HG02970 (cell line): ENCODE results near the gene HOXD13.

Source experiments
- ATAC-seq: cut with Tn5 transposase; IDR thresholded peaks from one replicate; pipeline ENCODE4 v1.9.1; 2021; ENCODE audit warnings: mild to moderate bottlenecking, moderate library complexity, moderate number of reproducible peaks; ENCODE audit not compliant: unreplicated experiment, low FRiP score

HOXD13 gene

GRCh38 chr2:176080540-176081375 lies 11.8 kb upstream of the HOXD13 start:
- ATAC-seq, result no peak

GRCh38 chr2:176081376-176081836 lies 11.1 kb upstream of the HOXD13 start:
- ATAC-seq, result no peak

GRCh38 chr2:176081837-176082524 lies 10.5 kb upstream of the HOXD13 start:
- no peak for ATAC-seq

DNA sequence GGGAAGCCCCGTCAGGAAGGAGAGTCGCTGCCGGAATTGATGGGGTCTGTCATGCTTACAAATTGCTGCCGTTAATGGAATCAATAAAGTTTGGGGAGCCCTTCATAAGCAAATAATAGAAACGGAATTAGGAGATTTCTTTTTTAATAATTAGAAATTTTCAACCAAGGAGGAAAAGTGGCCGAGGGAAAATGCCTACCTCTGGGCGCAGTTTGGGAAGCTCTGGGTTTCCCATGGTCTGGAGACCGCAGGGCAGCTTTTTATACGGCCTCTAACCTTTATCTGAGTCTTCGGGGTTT lies 10.0 kb upstream of the HOXD13 start:
- no peak for ATAC-seq

DNA sequence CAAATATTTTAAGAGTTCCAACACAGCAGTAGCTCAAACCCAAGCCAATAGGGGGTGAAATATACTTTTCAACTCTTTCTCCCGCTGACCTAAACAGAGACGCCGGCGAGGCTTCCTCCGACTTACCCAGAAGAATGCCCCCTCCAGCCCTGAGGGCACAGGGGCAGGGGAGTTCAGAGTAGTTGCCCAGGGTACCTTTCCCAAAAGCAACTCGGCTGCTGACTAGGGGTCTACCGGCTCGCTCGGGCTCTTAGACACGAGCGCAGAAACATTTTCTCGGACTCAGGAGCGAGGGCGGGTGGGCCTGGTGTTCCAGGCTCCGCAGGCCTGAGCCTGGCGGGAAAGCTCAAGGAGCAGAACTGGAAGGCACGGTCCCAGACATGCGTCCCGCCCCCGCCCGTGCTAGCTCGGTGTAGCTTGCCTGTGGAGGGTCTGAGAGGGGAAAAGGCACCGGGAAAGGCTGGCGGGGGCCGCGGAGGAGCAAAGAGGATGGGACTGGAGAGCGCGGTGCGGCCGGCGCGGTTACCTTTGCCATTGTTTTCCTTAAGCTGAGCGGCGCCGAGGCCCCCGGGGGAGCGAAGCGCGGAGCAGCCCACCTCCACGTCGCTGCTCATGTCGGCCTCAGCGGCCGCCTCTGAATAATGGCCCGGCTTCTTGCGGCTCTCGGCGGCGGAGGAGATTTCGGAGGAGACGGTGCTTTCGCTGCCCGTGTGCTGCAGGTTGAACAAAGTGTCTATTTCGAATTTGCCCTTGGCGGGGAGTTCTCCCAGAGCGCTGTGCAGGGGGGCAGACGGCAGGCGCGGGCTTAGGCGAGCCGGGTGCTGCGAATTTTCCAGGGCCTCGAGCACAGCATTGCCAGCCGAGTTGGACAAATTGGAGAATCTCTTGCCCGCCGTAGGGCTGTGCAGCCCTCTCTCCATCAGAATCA lies 9.4 kb upstream of the HOXD13 start:
- no peak for ATAC-seq

DNA sequence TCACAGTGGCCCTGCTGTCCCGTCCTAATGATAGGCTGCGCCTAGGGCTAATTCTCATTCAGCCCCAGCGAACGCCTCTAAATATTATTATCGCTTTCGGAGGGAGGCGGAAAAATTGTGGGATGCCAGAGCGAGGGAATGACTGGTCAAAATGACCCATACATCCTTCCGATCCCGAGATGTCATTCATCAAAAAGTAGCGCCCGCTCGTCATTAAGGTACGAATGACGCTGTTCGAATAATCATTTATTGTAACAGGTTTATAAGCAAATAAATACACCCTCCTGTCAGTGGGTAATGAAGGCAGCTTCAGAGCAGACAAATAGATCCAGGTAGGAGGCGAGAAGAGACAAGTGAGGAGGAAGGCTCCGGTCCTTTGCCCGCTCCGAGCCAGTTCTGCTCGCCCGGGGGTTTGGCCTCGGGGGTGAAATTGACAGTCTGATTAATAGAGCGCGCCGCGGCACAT lies 8.7 kb upstream of the HOXD13 start, which contains the start of gene EVX2:
Gene EVX2, minus strand, starts transcription at position 167 of the 466 bp plus-strand sequence. CDS start 186 bp downstream, outside the sequence.
- no peak for ATAC-seq

- ATAC-seq, result no peak
Measured at GRCh38 chr2:176084611-176085119, 7.9 kb upstream of the HOXD13 start.

DNA sequence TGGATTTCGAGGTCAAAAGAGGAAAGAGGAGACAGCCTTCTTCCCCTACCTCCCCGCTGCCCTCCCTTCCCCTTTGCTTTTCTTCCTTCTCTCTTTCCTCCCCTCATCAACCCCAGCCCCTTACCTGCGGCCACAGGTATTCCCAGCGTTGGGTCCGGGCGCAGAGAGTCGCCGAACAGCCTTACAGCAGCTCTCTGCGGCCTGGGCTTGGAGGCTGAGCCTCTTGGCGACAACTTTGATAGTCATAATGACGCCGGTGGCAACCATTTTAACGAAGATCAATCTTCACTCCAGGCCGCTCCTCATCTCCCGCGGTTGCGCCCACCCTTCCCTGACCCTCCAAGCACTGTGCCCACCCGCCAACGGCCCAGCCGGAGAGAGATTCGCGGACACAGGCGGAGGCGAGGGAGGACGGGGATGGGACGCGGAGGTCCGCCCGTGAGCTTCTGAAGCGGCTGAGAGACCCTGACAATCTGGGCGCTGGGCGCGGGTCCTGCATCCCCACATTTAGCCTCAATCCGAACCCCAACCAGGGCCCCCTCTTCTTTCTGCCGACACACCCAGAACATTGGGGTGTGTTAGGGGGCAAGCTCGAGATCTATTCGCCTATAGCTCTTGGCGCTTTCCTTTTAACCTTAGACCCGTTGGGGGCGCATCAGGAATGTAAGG lies 7.3 kb upstream of the HOXD13 start:
- no peak for ATAC-seq

DNA sequence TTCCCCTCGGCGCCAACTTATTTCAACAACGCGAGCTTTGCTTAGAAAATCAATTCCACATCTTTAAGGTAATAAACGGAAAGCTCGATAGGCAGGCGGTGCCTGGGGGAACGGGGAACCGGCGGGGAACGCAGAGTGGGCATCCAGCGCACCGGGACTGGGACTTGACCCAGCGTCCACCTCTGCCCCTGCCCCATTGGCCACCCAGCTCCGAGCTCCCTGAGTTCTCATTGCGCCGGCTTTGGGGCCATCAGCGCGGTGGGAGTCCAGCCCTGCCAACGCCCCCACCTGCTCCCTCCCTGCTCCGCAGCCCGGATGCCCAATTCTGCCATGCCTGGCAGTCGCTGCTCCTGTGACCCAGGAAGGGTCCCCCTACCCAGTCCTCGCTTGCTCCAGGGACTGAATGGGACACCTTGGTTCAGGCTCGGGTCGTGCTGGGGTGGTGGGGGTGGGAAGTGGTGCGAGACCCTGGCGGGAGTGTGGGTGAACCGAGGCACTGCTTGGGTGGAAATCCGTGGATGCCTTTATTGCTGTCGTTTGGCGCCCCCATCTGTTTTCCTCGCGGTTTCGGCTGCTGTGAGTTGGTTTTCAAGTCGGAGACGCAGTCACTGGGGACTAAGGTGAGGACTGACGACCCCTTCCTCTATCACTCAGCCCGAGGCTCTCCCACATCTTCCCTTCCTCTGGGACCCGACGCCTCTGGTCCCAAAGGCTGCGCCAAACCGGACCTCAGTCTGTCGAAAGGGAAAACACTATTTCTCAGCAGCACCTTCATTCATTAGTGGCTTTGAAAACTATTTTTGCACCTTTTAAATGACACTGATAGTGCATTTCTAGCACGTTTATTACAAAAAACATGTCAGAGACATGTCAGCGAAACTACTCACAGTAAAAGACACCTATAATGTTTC lies 6.4 kb upstream of the HOXD13 start:
- ATAC-seq, result no peak

DNA sequence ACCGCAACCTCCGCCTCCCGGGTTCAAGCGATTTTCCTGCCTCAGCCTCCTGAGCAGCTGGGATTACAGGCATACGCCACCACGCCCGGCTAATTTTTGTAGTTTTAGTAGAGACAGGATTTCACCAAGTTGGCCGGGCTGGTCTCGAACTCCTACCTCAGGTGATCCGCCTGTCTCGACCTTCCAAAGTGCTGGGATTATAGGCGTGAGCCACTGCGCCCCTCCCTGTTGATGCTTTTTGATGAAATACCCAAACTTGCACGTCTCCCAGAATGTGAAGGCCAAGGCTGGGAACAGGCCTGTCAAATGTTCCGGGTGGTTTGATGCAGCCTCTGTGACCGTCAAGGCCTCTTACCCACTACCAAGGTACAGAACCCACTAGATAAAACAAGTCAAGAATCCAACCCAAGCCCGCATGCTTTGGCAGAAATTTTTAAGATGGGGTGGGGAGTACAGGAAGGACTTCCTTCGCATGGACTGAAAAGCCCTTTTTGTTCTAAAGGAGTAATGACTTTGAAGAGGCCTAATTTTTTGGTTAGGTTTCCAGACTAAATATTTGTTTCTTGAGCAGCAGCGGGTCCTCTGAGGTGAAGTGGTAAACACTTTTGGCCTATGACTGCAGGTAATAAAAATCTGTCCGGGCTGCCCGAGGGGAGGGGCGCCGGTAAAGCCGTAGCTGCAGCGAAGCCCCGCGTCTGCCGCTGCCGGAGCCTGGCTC lies 5.0 kb upstream of the HOXD13 start:
- no peak for ATAC-seq

- no peak for ATAC-seq
Measured at GRCh38 chr2:176088048-176088936, 4.2 kb upstream of the HOXD13 start.

DNA sequence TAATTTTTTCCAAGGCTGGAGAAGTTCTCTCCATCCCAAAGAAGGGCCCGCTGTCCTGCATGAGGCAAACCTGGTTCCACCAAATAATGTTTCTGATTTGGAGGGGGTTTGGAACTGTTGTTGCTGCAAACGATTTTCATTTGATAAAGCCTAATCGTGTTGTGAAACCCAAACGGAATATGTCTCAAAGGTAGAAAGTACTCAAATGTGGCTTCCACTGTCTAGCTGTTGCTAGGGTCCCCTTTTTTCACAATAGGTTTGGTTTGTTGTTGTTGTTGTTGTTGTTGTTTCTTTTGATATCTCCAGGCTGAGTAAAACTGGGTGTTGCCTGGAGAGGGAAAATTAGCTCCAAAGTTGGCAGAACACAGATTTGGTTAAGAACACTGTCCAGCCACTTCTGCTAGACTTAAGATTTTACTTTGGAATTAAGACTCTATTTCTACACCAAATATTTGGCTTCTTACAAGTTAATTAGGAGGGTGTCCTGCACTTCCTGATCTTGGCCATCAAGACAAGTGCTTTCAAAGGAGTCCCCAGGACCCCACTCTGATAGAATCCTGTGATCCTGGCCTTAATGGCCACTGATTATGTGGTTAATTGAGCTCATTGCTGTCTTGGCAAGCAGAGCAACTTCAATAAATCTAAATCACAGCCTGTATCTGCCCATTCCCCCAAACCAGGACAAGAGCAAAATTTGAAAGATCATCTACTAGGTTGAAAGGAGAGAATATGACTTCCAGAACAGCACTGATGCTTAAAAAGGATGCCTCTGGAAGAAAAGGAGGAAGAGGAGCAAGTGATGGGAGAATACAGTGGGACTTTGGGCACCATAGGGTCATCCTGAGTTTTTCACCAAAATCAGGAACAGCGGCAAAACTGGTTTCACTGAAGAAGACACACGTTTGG lies 3.3 kb upstream of the HOXD13 start:
- no peak for ATAC-seq

DNA sequence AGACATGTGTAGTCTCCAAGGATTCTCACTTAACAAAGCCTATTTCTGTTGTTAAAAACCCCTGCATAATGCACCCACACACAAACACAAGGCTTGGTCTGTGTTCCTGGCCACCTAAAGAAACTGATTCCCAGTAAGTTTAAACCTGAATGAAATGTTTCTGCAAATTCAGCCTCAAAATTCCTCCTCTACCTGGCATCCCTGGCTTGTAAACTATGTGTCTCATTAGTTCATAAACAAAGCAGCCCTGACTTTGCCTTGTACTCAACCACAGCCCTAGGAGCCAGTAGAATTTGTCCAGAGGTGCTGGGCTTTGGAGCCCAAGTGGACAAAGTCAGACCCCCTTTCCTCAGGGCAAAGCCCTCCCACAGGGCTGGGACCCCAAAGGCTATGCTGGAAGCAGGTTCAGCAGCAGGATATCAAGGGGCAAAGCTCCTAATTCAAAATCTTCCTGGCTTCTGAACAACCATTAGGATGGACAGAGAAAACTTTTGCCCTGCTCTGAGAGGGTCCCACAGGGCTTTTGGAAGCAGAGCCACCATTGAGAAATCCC lies 2.6 kb upstream of the HOXD13 start:
- no peak for ATAC-seq

GRCh38 chr2:176090862-176091261 lies 1.7 kb upstream of the HOXD13 start:
- no peak for ATAC-seq

DNA sequence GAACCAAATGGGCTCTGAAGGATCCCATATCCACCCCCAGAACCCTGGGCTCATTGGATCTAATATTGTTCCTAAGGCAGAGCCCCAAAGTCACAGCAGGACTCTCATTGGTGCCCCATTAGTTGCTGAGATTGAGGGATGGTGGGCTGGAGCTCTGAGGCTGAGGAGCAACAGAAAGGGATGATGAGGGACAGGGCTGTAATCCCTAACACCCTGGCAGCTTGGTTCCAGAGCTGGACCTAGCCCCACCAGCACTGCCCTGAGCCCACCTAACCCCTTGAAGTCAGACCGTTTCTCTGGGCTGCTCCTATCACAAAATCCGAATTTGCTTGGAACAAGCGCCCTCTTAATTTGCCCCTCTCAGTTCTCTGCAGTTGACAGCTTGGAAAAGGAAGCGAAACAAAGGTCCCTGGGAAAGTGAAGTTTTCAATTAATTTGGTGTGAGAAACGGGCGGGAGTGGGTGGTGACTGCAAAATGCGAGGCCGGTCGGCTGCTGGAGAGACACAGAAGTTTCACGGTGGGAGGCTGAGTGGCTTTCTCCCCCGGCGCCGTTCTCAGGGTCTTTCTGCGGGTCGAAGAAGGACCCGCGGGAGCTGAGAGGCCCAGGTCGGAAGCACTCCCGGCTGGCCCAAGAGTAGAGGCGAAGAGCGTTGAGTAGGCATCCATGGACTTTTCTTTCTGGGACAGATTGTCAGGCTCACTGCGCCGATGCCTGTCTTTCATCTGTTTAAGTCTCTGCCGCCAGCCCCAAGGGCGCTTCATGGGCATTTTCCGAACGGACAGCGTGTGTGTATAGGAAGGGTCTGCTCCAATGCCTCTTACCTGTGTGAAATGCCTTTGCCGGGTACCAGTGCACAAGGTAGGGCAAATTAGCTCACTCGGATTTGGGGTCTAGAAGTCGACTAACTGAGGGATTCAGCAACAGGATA lies 927 bp upstream of the HOXD13 start:
- no peak for ATAC-seq
